Tibial nerve (tissue), 4 donors: ENCODE measurements around the gene HLA-DMB.

Source experiments
- CTCF ChIP-seq, 5 experiments: fragments of 200-600 bp in 3 of 5; fragments of 450-650 bp in 2 of 5; sonication (generic) in 3 of 5; IDR thresholded peaks; one replicate each; pipeline ENCODE4 v1.5.1; 2016 to 2019; ENCODE audit warnings: antibody characterized with exemption in 5 of 5, mild to moderate bottlenecking in 3 of 5, moderate library complexity in 2 of 5
- EP300 ChIP-seq, 2 donors: sonication (generic); formaldehyde crosslinking; IDR thresholded peaks; one replicate each; pipeline ENCODE4 v1.6.1; 2017; ENCODE audit warnings: antibody characterized with exemption in 2 of 2, mild to moderate bottlenecking in 1 of 2
- POLR2A ChIP-seq, 2 donors: fragments of 450-650 bp; IDR thresholded peaks; one replicate each; pipeline ENCODE4 v1.6.1; 2017; ENCODE audit warnings: antibody characterized with exemption in 2 of 2, mild to moderate bottlenecking in 2 of 2, moderate library complexity in 2 of 2

GRCh38 chr6:32895006-32895345 lies 45.9 kb downstream of the HLA-DMB start:
- TF ChIP-seq CTCF (IDR thresholded peaks at IDR 0.05) (no peak), POLR2A (IDR thresholded peaks at IDR 0.05) (no peak), EP300 (IDR thresholded peaks at IDR 0.05) (no peak)
